ENCODE results near the gene MPP1.
A peak's percentile ranks its signal among the peaks of the same experiment; 100 is the strongest.
"Not testable (repeated sequence)": the region's sequence is repeated elsewhere in the genome, so short reads cannot be mapped to it uniquely, and the experiment has no call there.

MPP1 gene

DNA sequence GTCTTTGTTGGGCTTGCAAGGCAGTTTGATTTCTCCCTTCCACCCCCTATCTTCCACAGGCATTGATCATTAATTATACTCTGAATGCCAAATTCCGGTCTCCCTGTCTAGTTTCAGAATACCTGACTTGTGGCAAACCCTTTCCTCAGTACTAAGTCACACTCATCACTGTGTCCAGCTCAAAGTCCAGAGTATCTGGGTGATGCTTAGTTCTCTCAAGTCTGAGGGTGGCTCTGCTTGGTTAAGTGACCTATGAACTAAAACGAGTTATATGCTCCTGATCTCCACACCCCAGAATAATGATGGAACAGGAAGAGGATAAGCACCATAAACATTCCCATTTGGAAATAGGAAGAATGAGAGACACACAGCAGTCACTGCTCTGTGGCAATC, 22.7 kb upstream of the MPP1 start:
- Histone ChIP-seq H3K9ac (ENCODE audit: low read length) (peak overlapping the region; percentile 9; the same call in 1 of the 2 replicates), H2AFZ (ENCODE audit: low read depth, low read length) (0 out of 2 replicates have a peak overlapping the region, but pooled peaks have one; percentile 72), H3K4me2 (ENCODE audit: low read length) (peak overlapping the region; percentile 66)

DNA sequence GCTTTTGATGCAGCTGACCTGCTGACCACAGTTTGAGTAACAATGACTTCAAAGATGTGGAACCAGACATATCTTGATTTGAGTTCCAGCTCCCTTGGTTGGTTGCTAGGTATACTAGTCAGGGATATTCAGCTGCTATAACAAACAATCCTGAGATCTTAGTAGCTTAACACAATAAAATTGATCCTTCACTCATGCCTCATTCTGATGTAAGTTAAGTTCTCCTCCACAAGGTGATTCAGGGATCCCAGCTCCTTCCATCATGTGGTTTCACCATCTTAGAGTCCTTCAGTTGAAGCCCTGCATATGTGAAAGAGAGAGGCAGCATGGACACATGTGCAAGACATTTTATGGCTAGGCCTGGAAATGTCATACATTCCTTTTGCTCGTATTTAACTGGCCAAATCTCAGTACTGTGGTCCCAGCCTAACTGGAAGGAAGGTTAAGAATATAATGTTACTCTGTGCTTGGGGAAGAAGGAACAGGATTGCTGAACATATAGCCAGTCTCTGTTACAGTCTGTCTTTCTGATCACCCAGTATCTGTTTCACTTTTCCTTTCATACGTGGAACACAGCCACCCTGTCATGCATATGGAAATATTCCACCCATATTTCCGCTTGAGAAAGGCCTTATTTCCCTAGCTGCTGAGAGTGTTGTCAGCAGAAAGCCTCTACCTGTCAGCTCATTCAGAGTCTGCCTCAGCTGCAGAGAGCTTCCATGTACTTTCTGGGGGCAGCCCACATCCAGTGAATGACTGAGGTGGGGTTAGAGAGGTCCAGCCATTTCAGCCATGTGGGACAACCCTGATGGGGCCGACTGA, 22.1 kb upstream of the MPP1 start:
- Histone ChIP-seq H3K36me3 (replicated peaks; ENCODE audit: low read depth, low read length) (no peaks in the 10 kb centered on the region), H3K79me2 (ENCODE audit: low read length) (no peaks in the 10 kb centered on the region), H2AFZ (ENCODE audit: low read depth, low read length) (peak overlapping the region; percentile 72), H3K4me1 (ENCODE audit: low read length) (peaks cover 50% of the 10 kb centered on the region), H3K4me2 (ENCODE audit: low read length) (peak overlapping the region; percentile 66), H3K9me3 (ENCODE audit: insufficient read depth, low read length) (no peaks in the 10 kb centered on the region), H3K27ac (ENCODE audit: low read length) (peak overlapping the region; percentile 77), H3K27me3 (ENCODE audit: low read depth, low read length) (no peaks in the 10 kb centered on the region), H3K9ac (ENCODE audit: low read length) (peak overlapping the region; percentile 41; the same call in 1 of the 2 replicates), H4K20me1 (ENCODE audit: insufficient read depth, low read length) (no peaks in the 10 kb centered on the region), H3K4me3 (ENCODE audit: low read length) (peak overlapping the region; percentile 44)
- TF ChIP-seq, protein P1, sequence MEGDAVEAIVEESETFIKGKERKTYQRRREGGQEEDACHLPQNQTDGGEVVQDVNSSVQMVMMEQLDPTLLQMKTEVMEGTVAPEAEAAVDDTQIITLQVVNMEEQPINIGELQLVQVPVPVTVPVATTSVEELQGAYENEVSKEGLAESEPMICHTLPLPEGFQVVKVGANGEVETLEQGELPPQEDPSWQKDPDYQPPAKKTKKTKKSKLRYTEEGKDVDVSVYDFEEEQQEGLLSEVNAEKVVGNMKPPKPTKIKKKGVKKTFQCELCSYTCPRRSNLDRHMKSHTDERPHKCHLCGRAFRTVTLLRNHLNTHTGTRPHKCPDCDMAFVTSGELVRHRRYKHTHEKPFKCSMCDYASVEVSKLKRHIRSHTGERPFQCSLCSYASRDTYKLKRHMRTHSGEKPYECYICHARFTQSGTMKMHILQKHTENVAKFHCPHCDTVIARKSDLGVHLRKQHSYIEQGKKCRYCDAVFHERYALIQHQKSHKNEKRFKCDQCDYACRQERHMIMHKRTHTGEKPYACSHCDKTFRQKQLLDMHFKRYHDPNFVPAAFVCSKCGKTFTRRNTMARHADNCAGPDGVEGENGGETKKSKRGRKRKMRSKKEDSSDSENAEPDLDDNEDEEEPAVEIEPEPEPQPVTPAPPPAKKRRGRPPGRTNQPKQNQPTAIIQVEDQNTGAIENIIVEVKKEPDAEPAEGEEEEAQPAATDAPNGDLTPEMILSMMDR (IDR thresholded peaks at IDR 0.05; ENCODE audit: low read depth, low read length): no peak
- no peak for TF ChIP-seq EZH2phosphoT487 (IDR thresholded peaks at IDR 0.05; ENCODE audit: low read depth)

More for the DNA sequence above, 22.7 kb upstream of the MPP1 start:
- no peaks in the 10 kb centered on the region for H3K79me2 ChIP-seq (ENCODE audit: low read length)
- no peak for TF ChIP-seq EZH2phosphoT487 (IDR thresholded peaks at IDR 0.05; ENCODE audit: low read depth)
- TF ChIP-seq, protein P1 (IDR thresholded peaks at IDR 0.05; ENCODE audit: low read depth, low read length): no peak
- H3K9me3 ChIP-seq (ENCODE audit: insufficient read depth, low read length): no peaks in the 10 kb centered on the region
- H3K4me3 ChIP-seq (ENCODE audit: low read length): peak overlapping the region; percentile 44
- peaks cover 45% of the 10 kb centered on the region for H3K4me1 ChIP-seq (ENCODE audit: low read length)
- no peaks in the 10 kb centered on the region for H4K20me1 ChIP-seq (ENCODE audit: insufficient read depth, low read length)
- H3K36me3 ChIP-seq (replicated peaks; ENCODE audit: low read depth, low read length): no peaks in the 10 kb centered on the region
- H3K27me3 ChIP-seq (ENCODE audit: low read depth, low read length): no peaks in the 10 kb centered on the region
- H3K27ac ChIP-seq (ENCODE audit: low read length): peak overlapping the region; percentile 77

GRCh38 chrX:154825586-154825985, 20.3 kb upstream of the MPP1 start:
- not testable (repeated sequence) for H3K9ac ChIP-seq (ENCODE audit: low read length); H3K36me3 ChIP-seq (replicated peaks; ENCODE audit: low read depth, low read length); H4K20me1 ChIP-seq (ENCODE audit: insufficient read depth, low read length); H3K27me3 ChIP-seq (ENCODE audit: low read depth, low read length); H3K4me3 ChIP-seq (ENCODE audit: low read length); H3K4me2 ChIP-seq (ENCODE audit: low read length); H2AFZ ChIP-seq (ENCODE audit: low read depth, low read length); H3K79me2 ChIP-seq (ENCODE audit: low read length); H3K9me3 ChIP-seq (ENCODE audit: insufficient read depth, low read length); H3K27ac ChIP-seq (ENCODE audit: low read length)
- H3K4me1 ChIP-seq (ENCODE audit: low read length): peaks cover 66% of the 10 kb centered on the region

- Histone ChIP-seq H4K20me1 (ENCODE audit: insufficient read depth, low read length) (no peaks in the 10 kb centered on the region), H3K4me1 (ENCODE audit: low read length) (peaks cover 73% of the 10 kb centered on the region), H3K36me3 (replicated peaks; ENCODE audit: low read depth, low read length) (no peaks in the 10 kb centered on the region), H3K9me3 (ENCODE audit: insufficient read depth, low read length) (no peaks in the 10 kb centered on the region), H3K79me2 (ENCODE audit: low read length) (no peaks in the 10 kb centered on the region), H3K4me2 (ENCODE audit: low read length) (no peak overlapping the region), H3K27me3 (ENCODE audit: low read depth, low read length) (no peaks in the 10 kb centered on the region), H3K9ac (ENCODE audit: low read length) (no peak overlapping the region), H3K27ac (ENCODE audit: low read length) (no peak overlapping the region), H3K4me3 (ENCODE audit: low read length) (no peak overlapping the region), H2AFZ (ENCODE audit: low read depth, low read length) (no peak overlapping the region)
- TF ChIP-seq, protein P1 (IDR thresholded peaks at IDR 0.05; ENCODE audit: low read depth, low read length): no peak
- no peak for TF ChIP-seq EZH2phosphoT487 (IDR thresholded peaks at IDR 0.05; ENCODE audit: low read depth)
Observed at GRCh38 chrX:154824638-154825037, 19.4 kb upstream of the MPP1 start.
